Keratinocyte (primary cell): Measurements from ENCODE around the gene SDK2. TPM values are rescaled to one million over a fixed set of nuclear protein-coding genes. Genes with fewer than 3 reads are reported as not detected.
A peak's percentile ranks its signal among the peaks of the same experiment; 100 is the strongest.

ENCODE experiments used
- DNase-seq: peaks from one replicate; pipeline ENCODE4 v3.0.0-alpha.2; 2011; ENCODE audit warnings: low read depth, missing footprints, low spot score
- FAIRE-seq: peaks from 2 replicates; lab custom pipeline; 2011; peaks lifted over from hg19 to GRCh38; lab: Jason Lieb, UNC
- H2AFZ ChIP-seq: 2 replicates; pipeline ENCODE4 v1.6.0; 2012; ENCODE audit warnings: low read length, control low read depth, inconsistent platforms; ENCODE audit not compliant: control insufficient read depth
- H3K27ac ChIP-seq: 2 replicates; pipeline ENCODE4 v1.5.1; 2011; ENCODE audit warnings: low read length; ENCODE audit not compliant: control insufficient read depth, insufficient read depth
- H3K27me3 ChIP-seq: 3 replicates; pipeline ENCODE4 v1.6.0; 2011; ENCODE audit warnings: low read length; ENCODE audit not compliant: control insufficient read depth, insufficient read depth; ENCODE audit errors: extremely low read depth
- H3K36me3 ChIP-seq, 2 experiments: 2 replicates in 1 of 2; 3 replicates in 1 of 2; pipeline ENCODE4 v1.5.1; 2011; ENCODE audit warnings: low read length in 2 of 2, mild to moderate bottlenecking in 1 of 2; ENCODE audit not compliant: control insufficient read depth in 2 of 2, insufficient read depth in 2 of 2; ENCODE audit errors: extremely low read depth in 1 of 2
- H3K4me1 ChIP-seq: 3 replicates; pipeline ENCODE4 v1.5.1; 2011; ENCODE audit warnings: low read length; ENCODE audit not compliant: control insufficient read depth, insufficient read depth; ENCODE audit errors: extremely low read depth
- H3K4me2 ChIP-seq: 3 replicates; pipeline ENCODE4 v1.6.0; 2011; ENCODE audit warnings: low read depth, low read length; ENCODE audit not compliant: control insufficient read depth, insufficient read depth; ENCODE audit errors: extremely low read depth
- H3K4me3 ChIP-seq, 3 experiments: fragments of 200-600 bp in 1 of 3; sonication (generic) in 1 of 3; 2 replicates in 2 of 3; 3 replicates in 1 of 3; pipeline ENCODE4 v1.5.1; 2011 to 2016; ENCODE audit warnings: low read length in 3 of 3, mild to moderate bottlenecking in 3 of 3, control low read depth in 2 of 3, inconsistent platforms in 1 of 3, low read depth in 1 of 3, mixed read lengths in 1 of 3, mixed run types in 1 of 3, moderate library complexity in 1 of 3; ENCODE audit not compliant: control insufficient read depth in 2 of 3, insufficient read depth in 2 of 3; ENCODE audit errors: extremely low read depth in 1 of 3
- H3K79me2 ChIP-seq: 2 replicates; pipeline ENCODE4 v1.6.0; 2012; ENCODE audit warnings: low read length; ENCODE audit not compliant: control insufficient read depth, insufficient read depth
- H3K9ac ChIP-seq: 3 replicates; pipeline ENCODE4 v1.6.0; 2011; ENCODE audit warnings: low read length; ENCODE audit not compliant: control insufficient read depth, insufficient read depth; ENCODE audit errors: extremely low read depth
- H3K9me1 ChIP-seq: 3 replicates; pipeline ENCODE4 v1.6.0; 2011; ENCODE audit warnings: low read length; ENCODE audit not compliant: control insufficient read depth, insufficient read depth; ENCODE audit errors: extremely low read depth
- H3K9me3 ChIP-seq: 2 replicates; pipeline ENCODE4 v1.5.1; 2012; ENCODE audit warnings: low read depth, low read length; ENCODE audit not compliant: control insufficient read depth
- H4K20me1 ChIP-seq: 3 replicates; pipeline ENCODE4 v1.6.0; 2011; ENCODE audit warnings: low read length; ENCODE audit not compliant: control insufficient read depth, insufficient read depth; ENCODE audit errors: extremely low read depth
- CTCF ChIP-seq, 3 experiments: IDR thresholded peaks in 1 of 3; conservative IDR thresholded peaks in 1 of 3; optimal IDR thresholded peaks in 1 of 3; 2 replicates in 2 of 3; 3 replicates in 1 of 3; pipeline versions ENCODE3 to v1.5.1; 2011; ENCODE audit warnings: low read length in 3 of 3, mild to moderate bottlenecking in 3 of 3, moderate library complexity in 2 of 3, control low read depth in 1 of 3, inconsistent platforms in 1 of 3; ENCODE audit not compliant: insufficient read depth in 2 of 3; ENCODE audit errors: extremely low read depth in 1 of 3
- EZH2 ChIP-seq: IDR thresholded peaks from one replicate; pipeline ENCODE4 v1.6.1; 2012; ENCODE audit warnings: inconsistent platforms, mild to moderate bottlenecking, low read length, moderate library complexity
- dilution Hi-C: fragments of 300-500 bp; cut with MboI; formaldehyde crosslinking; loops from one replicate; pipeline ENCODE4 v1.7.0; 2020; ENCODE audit warnings: low sequenced_read_pairs; ENCODE audit not compliant: extremely low pct_ligation_motif_present
- polyA plus RNA-seq, 5 experiments: library from polyadenylated mRNA; depleted of rRNA in 3 of 5; stranded (reverse) in 3 of 5; stranded (forward) in 1 of 5; unstranded in 1 of 5; fragments of >200 nt; gene quantifications; 1 replicate in 1 of 5; 2 replicates in 3 of 5; 3 replicates in 1 of 5; pipeline versions ENCODE4 v1.2.1 to v1.2.3, GENCODE V29; 2011 to 2012; ENCODE audit warnings: missing spikeins in 2 of 5, low read depth in 1 of 5, low replicate concordance in 1 of 5

Gene SDK2
- polyA plus RNA-seq, 1 donor (not counting 4 experiments of a cell fraction or from before 2014, with no cell fraction given): 1.8 TPM

- dilution Hi-C loops: no loop called here
- peak overlapping the region; percentile 56 for H3K4me2 ChIP-seq
- peaks cover 6% of the 10 kb centered on the region for H3K9me1 ChIP-seq
- peak overlapping the region; percentile 92 for H3K27ac ChIP-seq
- peak overlapping the region; percentile 74 for H3K9ac ChIP-seq
- peak overlapping the region; percentile 29 for H2AFZ ChIP-seq
- H3K9me3 ChIP-seq: no peaks in the 10 kb centered on the region
- DNase-seq (no peak), FAIRE-seq (peak; percentile 99)
- H3K79me2 ChIP-seq: peaks cover 12% of the 10 kb centered on the region
- no peaks in the 10 kb centered on the region for H3K36me3 ChIP-seq
- no peak for TF ChIP-seq EZH2
- TF ChIP-seq CTCF (optimal IDR thresholded peaks at IDR 0.05 in 1 of 3, IDR thresholded peaks at IDR 0.05 in 1 of 3, conservative IDR thresholded peaks at IDR 0.05 in 1 of 3; ENCODE audit: extremely low read depth in 1 of 3, insufficient read depth in 2 of 3, low read length in 3 of 3): no peak
- H4K20me1 ChIP-seq: no peaks in the 10 kb centered on the region
- H3K4me3 ChIP-seq: peak overlapping the region in 2 of 3 experiments; percentile 16 to 21
- no peaks in the 10 kb centered on the region for H3K27me3 ChIP-seq
- peaks cover 59% of the 10 kb centered on the region for H3K4me1 ChIP-seq
Measured at GRCh38 chr17:73625006-73625405, 19.2 kb downstream of the SDK2 start.

- no peaks in the 10 kb centered on the region for H3K36me3 ChIP-seq
- peak overlapping the region; percentile 92 for H3K27ac ChIP-seq
- DNase-seq (no peak), FAIRE-seq (no peak)
- peak overlapping the region; percentile 56 for H3K4me2 ChIP-seq
- H4K20me1 ChIP-seq: no peaks in the 10 kb centered on the region
- no peaks in the 10 kb centered on the region for H3K9me3 ChIP-seq
- peaks cover 6% of the 10 kb centered on the region for H3K9me1 ChIP-seq
- H3K79me2 ChIP-seq: peaks cover 12% of the 10 kb centered on the region
- dilution Hi-C loops: no loop called here
- H3K27me3 ChIP-seq: no peaks in the 10 kb centered on the region
- peaks cover 57% of the 10 kb centered on the region for H3K4me1 ChIP-seq
- H3K4me3 ChIP-seq: peak overlapping the region in 2 of 3 experiments; percentile 21 to 30
- H3K9ac ChIP-seq: peak overlapping the region; percentile 74
- TF ChIP-seq EZH2 (no peak), CTCF (optimal IDR thresholded peaks at IDR 0.05 in 1 of 3, IDR thresholded peaks at IDR 0.05 in 1 of 3, conservative IDR thresholded peaks at IDR 0.05 in 1 of 3; ENCODE audit: extremely low read depth in 1 of 3, insufficient read depth in 2 of 3, low read length in 3 of 3) (no peak)
- H2AFZ ChIP-seq: no peak overlapping the region
Measured at GRCh38 chr17:73624496-73624988, 19.7 kb downstream of the SDK2 start.
